GM12865 (cell line): ENCODE data around the gene PRKCE.

ENCODE experiments used
- DNase-seq: peaks from one replicate; pipeline ENCODE4 v3.0.0; 2010; ENCODE audit warnings: low read depth
- H3K4me3 ChIP-seq: 2 replicates; pipeline ENCODE4 v1.5.1; 2011; ENCODE audit warnings: mild to moderate bottlenecking, low read depth, low read length, control low read depth
- TF ChIP-seq, protein P1 (sequence below): IDR thresholded peaks from 2 replicates; pipeline ENCODE4 v1.5.1; 2011; ENCODE audit warnings: low read length, control low read depth, low read depth, inconsistent platforms; ENCODE audit not compliant: insufficient read depth; ENCODE audit errors: missing control alignments

PRKCE gene

DNA sequence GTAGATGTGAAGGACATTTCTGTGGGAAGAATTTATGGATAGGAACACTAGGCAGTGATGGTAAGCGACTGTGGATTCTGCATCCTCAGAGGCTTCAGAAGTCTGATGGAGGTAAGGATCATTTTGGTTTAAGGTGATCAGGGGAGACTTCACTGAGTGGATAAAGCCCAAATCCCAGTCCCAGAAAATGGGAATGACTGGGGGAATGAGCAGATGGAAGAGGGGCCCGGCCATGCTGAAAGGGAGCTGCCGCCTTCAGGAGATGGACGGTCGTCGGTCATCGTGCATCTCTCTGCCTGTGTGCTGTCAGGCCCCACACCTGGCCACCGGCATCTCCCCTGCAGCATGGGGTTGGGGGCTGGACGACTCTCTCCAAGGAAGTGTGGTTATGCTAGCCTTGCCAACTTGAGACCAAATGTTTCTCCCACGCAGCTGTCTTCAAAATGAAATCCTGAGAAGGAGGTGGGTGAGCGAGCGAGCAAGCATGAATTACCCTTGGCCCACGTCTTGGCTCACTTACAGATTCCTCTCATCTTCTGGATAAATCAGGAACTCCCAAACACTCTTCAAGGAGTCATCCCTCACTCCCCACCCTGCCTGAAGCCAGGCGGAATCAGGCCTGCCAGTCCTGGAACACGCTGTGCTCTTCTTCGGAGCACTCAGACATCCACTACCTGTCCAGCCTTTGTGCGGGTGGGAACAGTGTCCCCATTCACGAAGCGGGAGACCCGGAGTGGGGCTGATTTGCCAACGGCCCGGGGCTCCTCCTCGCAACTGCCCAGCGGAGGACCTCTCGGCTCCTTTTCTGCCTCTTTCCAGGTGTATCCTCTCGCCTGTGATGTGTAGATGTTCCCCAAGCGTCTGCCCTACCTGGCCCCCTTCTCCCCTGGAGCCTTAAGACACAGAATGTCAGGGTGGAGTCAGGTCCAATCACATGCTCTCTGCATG, 85.6 kb downstream of the PRKCE start:
- TF ChIP-seq, protein P1, sequence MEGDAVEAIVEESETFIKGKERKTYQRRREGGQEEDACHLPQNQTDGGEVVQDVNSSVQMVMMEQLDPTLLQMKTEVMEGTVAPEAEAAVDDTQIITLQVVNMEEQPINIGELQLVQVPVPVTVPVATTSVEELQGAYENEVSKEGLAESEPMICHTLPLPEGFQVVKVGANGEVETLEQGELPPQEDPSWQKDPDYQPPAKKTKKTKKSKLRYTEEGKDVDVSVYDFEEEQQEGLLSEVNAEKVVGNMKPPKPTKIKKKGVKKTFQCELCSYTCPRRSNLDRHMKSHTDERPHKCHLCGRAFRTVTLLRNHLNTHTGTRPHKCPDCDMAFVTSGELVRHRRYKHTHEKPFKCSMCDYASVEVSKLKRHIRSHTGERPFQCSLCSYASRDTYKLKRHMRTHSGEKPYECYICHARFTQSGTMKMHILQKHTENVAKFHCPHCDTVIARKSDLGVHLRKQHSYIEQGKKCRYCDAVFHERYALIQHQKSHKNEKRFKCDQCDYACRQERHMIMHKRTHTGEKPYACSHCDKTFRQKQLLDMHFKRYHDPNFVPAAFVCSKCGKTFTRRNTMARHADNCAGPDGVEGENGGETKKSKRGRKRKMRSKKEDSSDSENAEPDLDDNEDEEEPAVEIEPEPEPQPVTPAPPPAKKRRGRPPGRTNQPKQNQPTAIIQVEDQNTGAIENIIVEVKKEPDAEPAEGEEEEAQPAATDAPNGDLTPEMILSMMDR, result no peak
- no peak for DNase-seq
- no peak overlapping the region for H3K4me3 ChIP-seq

DNA sequence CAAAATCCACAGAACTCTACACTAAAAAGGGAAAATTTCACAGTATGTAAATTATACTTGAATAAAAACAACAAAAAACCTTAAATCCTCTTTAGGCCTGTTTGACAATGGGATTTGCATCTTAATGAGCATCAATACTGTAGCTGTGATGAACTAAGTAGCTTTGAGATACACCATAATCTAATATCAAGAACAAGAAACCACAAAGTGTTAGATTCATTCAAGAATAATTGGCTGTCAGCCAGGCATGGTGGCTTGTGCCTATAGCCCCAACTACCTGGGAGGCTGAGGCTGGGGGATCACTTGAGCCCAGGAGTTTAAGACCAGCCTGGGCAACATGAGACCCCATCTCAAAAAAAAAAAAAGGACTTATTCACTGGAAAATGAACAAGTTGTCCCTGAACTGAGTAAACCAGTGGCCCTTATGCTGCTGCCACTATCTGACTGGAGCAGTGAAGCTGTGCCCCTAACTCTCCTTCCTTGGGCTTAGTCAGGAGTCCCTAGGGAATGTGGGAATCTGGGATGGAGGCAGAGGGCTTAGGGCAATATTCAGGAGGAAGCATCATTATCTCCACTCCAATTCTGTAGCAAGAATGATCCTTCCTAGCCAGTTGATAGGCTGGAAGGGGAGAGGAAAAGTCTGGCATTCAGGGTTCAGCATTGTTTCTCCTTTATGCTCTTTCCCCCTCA, 88.5 kb downstream of the PRKCE start:
- no peak for DNase-seq
- no peak overlapping the region for H3K4me3 ChIP-seq
- TF ChIP-seq, protein P1, result no peak

DNA sequence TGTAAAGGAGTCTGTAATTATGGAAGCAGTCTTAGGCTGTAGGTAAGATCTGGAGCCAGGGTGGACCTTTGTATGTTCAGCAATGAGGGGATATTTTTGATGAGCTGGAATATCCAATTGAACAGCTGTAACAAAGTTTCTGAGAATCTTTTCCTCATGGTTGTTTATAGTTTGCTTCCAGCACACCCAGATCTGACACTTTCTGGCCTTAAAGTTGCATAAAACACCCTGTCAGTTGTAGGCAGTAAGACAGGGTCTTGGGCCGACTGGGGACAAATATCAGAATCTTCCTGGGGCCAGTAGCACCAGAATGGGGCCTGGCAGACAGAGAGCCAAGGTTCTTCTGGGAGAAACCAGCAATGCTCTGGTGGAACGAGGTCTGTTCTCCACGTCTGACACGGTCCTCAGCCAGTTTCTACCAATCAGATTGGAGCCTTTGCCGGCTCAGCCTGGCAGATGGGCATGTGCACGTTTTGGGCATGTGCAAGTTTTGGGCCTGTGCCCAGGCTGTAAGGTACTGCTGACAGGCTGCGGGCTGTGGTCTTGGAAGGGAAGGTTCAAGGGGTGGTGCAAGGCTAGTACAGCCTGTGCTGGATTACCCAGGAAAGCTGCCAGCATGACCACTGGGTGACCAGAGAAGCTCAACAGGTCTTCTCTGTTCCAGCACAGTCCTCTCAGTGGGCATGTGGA, 89.8 kb downstream of the PRKCE start:
- TF ChIP-seq, protein P1, result no peak
- H3K4me3 ChIP-seq, result no peak overlapping the region
- DNase-seq, result no peak

DNA sequence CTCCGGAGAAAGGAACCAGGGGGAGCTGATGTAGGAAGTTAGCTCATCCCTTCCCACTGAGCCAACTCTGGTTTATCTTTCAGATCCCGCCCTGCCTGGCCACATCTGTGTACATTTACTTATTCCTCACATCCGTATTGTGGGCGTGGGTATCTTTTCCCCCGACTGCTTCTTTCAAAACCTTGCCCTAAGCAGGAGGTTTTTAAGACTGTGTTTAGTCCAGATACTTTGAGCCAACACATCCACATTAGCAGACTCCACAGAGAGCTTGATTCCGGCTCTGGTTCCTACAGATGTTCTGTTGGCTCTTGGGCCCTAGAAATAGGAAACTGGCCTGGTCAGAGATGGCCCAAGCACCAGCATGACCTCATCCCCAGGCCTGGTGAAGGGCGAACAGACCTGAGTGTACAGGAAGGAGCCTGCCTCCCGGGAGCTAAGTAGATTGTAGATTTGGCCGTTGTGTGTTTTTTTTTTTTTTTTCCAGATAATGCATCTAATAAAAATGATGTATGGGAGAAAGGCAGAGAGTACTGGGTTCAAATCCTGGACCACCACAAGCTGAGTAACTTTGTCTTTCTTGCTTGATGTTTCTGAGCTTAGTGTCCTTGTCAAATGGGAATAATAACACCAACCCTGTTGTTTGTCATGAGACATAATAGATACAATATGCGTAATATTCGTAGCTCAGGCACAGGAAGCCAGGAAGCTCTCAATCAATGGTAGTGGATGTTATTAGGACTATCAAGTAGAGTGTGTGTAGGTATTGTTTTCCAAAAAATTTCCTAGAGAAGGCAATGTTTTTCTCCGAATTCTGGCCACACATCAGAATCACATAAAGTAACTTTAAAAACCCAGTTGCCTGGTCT, 92.3 kb downstream of the PRKCE start:
- DNase-seq, result no peak
- H3K4me3 ChIP-seq, result no peak overlapping the region
- TF ChIP-seq, protein P1, result no peak

DNA sequence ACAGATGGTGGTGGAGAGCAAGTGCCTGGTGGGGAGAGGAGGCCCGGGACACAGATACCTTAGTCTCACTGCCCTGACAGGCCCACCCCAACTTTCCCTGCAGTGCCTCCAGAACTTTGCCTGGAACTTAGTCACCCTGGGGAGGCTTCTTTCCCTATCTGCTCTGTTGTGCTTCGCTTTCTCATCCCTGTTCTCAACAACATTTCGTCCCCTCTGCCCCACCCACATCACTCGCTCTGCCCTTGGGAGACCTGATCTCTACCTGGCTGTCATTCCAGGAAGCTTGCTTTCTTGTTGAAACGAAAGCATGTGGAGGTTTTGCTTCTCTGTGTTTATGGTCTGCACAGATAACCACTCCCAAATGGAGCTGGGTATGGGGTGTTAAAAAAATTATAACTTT, 93.8 kb downstream of the PRKCE start:
- TF ChIP-seq, protein P1, result no peak
- DNase-seq, result no peak
- H3K4me3 ChIP-seq, result no peak overlapping the region

DNA sequence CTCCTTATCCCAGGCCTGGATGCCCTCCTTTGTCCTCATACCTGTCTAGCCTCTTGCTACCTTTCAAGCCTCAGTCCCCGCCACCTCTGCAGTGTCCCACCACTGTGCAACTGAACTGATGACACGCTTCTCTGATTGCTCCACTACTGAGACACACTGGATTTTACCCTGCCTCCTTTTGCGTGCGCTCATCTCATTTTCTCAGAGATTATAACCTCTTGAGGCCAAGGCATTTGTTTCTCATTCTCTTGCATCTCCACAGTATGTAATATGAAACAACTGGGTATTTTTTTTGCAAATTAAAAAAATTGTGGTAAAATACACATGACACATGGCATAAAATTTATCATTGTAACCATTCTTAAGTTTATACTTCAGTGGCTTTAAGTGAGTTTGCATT, 95.4 kb downstream of the PRKCE start:
- no peak for DNase-seq
- TF ChIP-seq, protein P1, result no peak
- no peak overlapping the region for H3K4me3 ChIP-seq
